Limb (tissue), 2 donors: Measurements from ENCODE around the gene SPINK14.

Experiments used
- DNase-seq, 2 donors: peaks; one replicate each; pipeline ENCODE4 v3.0.0-alpha.2; 2016; ENCODE audit errors: extremely low spot score in 2 of 2

Gene SPINK14

GRCh38 chr5:148168246-148168645 is at the start of gene SPINK14:
TSS of gene SPINK14 (plus strand) at chr5:148168546. CDS start at chr5:148169733, 1,187 bp downstream.
- DNase-seq: no peak

- DNase-seq: no peak
Measured at GRCh38 chr5:148120317-148120716, 48.0 kb upstream of the SPINK14 start.

GRCh38 chr5:148125641-148126040 is 42.7 kb upstream of the SPINK14 start:
- DNase-seq: no peak

- DNase-seq: no peak
Measured at GRCh38 chr5:148135091-148136048, 33.0 kb upstream of the SPINK14 start.

- no peak for DNase-seq
Measured at GRCh38 chr5:148140846-148141245, 27.5 kb upstream of the SPINK14 start.

- DNase-seq: no peak
Measured at GRCh38 chr5:148141645-148142044, 26.7 kb upstream of the SPINK14 start.

- DNase-seq: peak in 1 of 2 donors; percentile 36
Measured at GRCh38 chr5:148145916-148146315, 22.4 kb upstream of the SPINK14 start.

- DNase-seq: no peak
Measured at GRCh38 chr5:148146487-148146886, 21.9 kb upstream of the SPINK14 start.

- DNase-seq: no peak
Measured at GRCh38 chr5:148147415-148147814, 20.9 kb upstream of the SPINK14 start.

GRCh38 chr5:148151872-148152271 is 16.5 kb upstream of the SPINK14 start:
- DNase-seq: no peak

GRCh38 chr5:148152781-148153180 is 15.6 kb upstream of the SPINK14 start:
- DNase-seq: no peak

- no peak for DNase-seq
Measured at GRCh38 chr5:148156609-148157008, 11.7 kb upstream of the SPINK14 start.

- no peak for DNase-seq
Measured at GRCh38 chr5:148162038-148162437, 6.3 kb upstream of the SPINK14 start.

GRCh38 chr5:148163345-148163744 is 5.0 kb upstream of the SPINK14 start:
- DNase-seq: no peak

GRCh38 chr5:148166550-148167283 is 1.6 kb upstream of the SPINK14 start:
- DNase-seq: no peak

GRCh38 chr5:148172377-148172776 is 4.0 kb downstream of the SPINK14 start:
- DNase-seq: no peak

GRCh38 chr5:148176480-148176879 is 8.1 kb downstream of the SPINK14 start:
- no peak for DNase-seq

GRCh38 chr5:148177207-148177606 is 8.9 kb downstream of the SPINK14 start:
- no peak for DNase-seq

GRCh38 chr5:148179234-148179824 is 11.0 kb downstream of the SPINK14 start:
- DNase-seq: peak in 1 of 2 donors; percentile 45

GRCh38 chr5:148186248-148187003 is 18.1 kb downstream of the SPINK14 start:
- DNase-seq: no peak

- DNase-seq: no peak
Measured at GRCh38 chr5:148191010-148191409, 22.7 kb downstream of the SPINK14 start.
